ENCODE data around the gene NAA20. TPM values are rescaled to one million over a fixed set of nuclear protein-coding genes. Genes with fewer than 3 reads are reported as not detected.

Gene NAA20
- total and polyA plus RNA-seq, 4 donors = 33.6 to 143 (median 59.9) TPM

- 73 to 85% methylated on average over 2 of the region's 2 CpGs for WGBS, 2 donors
Observed at GRCh38 chr20:20019123-20019522, 2.0 kb downstream of the NAA20 start.

GRCh38 chr20:20020908-20021307 is 3.7 kb downstream of the NAA20 start:
- peaks cover 10 to 25% (median 12%) of the 10 kb centered on the region in 5 donors for H3K4me1 ChIP-seq (ENCODE audit: control insufficient read depth in 5 of 5, insufficient read depth in 5 of 5, low read length in 5 of 5)
- H3K9me3 ChIP-seq (ENCODE audit: control insufficient read depth in 4 of 4, insufficient read depth in 3 of 4, low read length in 3 of 4) = no peaks in the 10 kb centered on the region
- TF ChIP-seq CTCF (IDR thresholded peaks at IDR 0.05; ENCODE audit: control extremely low read depth, extremely low read depth) = no peak
- 46 to 73% methylated on average over 11 of the region's 11 CpGs for WGBS, 2 donors
- ATAC-seq (ENCODE audit: insufficient read depth, low FRiP score) = no peak
- no peak overlapping the region for H3K27ac ChIP-seq (ENCODE audit: low read depth in 1 of 2, low read length in 1 of 2)
- H3K4me3 ChIP-seq = no peak overlapping the region
- no peak overlapping the region for H3K9ac ChIP-seq (ENCODE audit: insufficient read depth in 1 of 2, low read length in 2 of 2)
- no peak for DNase-seq
- H3K36me3 ChIP-seq (ENCODE audit: control insufficient read depth in 4 of 4, insufficient read depth in 4 of 4, low read length in 4 of 4) = peaks cover 4 to 13% (median 10%) of the 10 kb centered on the region in 4 donors
- H3K27me3 ChIP-seq (ENCODE audit: control insufficient read depth in 3 of 3, insufficient read depth in 3 of 3, low read length in 2 of 3) = no peaks in the 10 kb centered on the region

More at GRCh38 chr20:20019123-20019522, 2.0 kb downstream of the NAA20 start:
- DNase-seq = no peak
- no peak for ATAC-seq (ENCODE audit: insufficient read depth, low FRiP score)
- Histone ChIP-seq H3K27me3 (ENCODE audit: control insufficient read depth in 3 of 3, insufficient read depth in 3 of 3, low read length in 2 of 3) (no peaks in the 10 kb centered on the region), H3K4me1 (ENCODE audit: control insufficient read depth in 5 of 5, insufficient read depth in 5 of 5, low read length in 5 of 5) (peaks cover 10 to 26% (median 12%) of the 10 kb centered on the region in 5 donors), H3K9ac (ENCODE audit: insufficient read depth in 1 of 2, low read length in 2 of 2) (no peak overlapping the region), H3K4me3 (no peak overlapping the region), H3K9me3 (ENCODE audit: control insufficient read depth in 4 of 4, insufficient read depth in 3 of 4, low read length in 3 of 4) (no peaks in the 10 kb centered on the region), H3K27ac (ENCODE audit: low read depth in 1 of 2, low read length in 1 of 2) (no peak overlapping the region), H3K36me3 (ENCODE audit: control insufficient read depth in 4 of 4, insufficient read depth in 4 of 4, low read length in 4 of 4) (peaks cover 4 to 13% (median 7%) of the 10 kb centered on the region in 4 donors)
- TF ChIP-seq CTCF (IDR thresholded peaks at IDR 0.05; ENCODE audit: control extremely low read depth, extremely low read depth) = no peak

GRCh38 chr20:20021835-20022234 is 4.7 kb downstream of the NAA20 start:
- WGBS, 2 donors = 88 to 91% methylated on average over 7 of the region's 7 CpGs
- peaks cover 10 to 25% (median 12%) of the 10 kb centered on the region in 5 donors for H3K4me1 ChIP-seq (ENCODE audit: control insufficient read depth in 5 of 5, insufficient read depth in 5 of 5, low read length in 5 of 5)
- H3K9ac ChIP-seq (ENCODE audit: insufficient read depth in 1 of 2, low read length in 2 of 2) = no peak overlapping the region
- no peak for TF ChIP-seq CTCF (IDR thresholded peaks at IDR 0.05; ENCODE audit: control extremely low read depth, extremely low read depth)
- no peak overlapping the region for H3K4me3 ChIP-seq
- H3K27ac ChIP-seq (ENCODE audit: low read depth in 1 of 2, low read length in 1 of 2) = no peak overlapping the region
- no peaks in the 10 kb centered on the region for H3K9me3 ChIP-seq (ENCODE audit: control insufficient read depth in 4 of 4, insufficient read depth in 3 of 4, low read length in 3 of 4)
- no peaks in the 10 kb centered on the region for H3K27me3 ChIP-seq (ENCODE audit: control insufficient read depth in 3 of 3, insufficient read depth in 3 of 3, low read length in 2 of 3)
- ATAC-seq (ENCODE audit: insufficient read depth, low FRiP score) (no peak), DNase-seq (no peak)
- peaks cover 6 to 19% (median 13%) of the 10 kb centered on the region in 4 donors for H3K36me3 ChIP-seq (ENCODE audit: control insufficient read depth in 4 of 4, insufficient read depth in 4 of 4, low read length in 4 of 4)

GRCh38 chr20:20022498-20022897 is 5.3 kb downstream of the NAA20 start:
- no peak overlapping the region for H3K9ac ChIP-seq (ENCODE audit: insufficient read depth in 1 of 2, low read length in 2 of 2)
- no peak overlapping the region for H3K27ac ChIP-seq (ENCODE audit: low read depth in 1 of 2, low read length in 1 of 2)
- no peaks in the 10 kb centered on the region for H3K9me3 ChIP-seq (ENCODE audit: control insufficient read depth in 4 of 4, insufficient read depth in 3 of 4, low read length in 3 of 4)
- no peak overlapping the region for H3K4me3 ChIP-seq
- TF ChIP-seq CTCF (IDR thresholded peaks at IDR 0.05; ENCODE audit: control extremely low read depth, extremely low read depth) = no peak
- H3K4me1 ChIP-seq (ENCODE audit: control insufficient read depth in 5 of 5, insufficient read depth in 5 of 5, low read length in 5 of 5) = peaks cover 10 to 25% (median 12%) of the 10 kb centered on the region in 5 donors
- H3K27me3 ChIP-seq (ENCODE audit: control insufficient read depth in 3 of 3, insufficient read depth in 3 of 3, low read length in 2 of 3) = no peaks in the 10 kb centered on the region
- no peak for ATAC-seq (ENCODE audit: insufficient read depth, low FRiP score)
- peaks cover 9 to 19% (median 15%) of the 10 kb centered on the region in 4 donors for H3K36me3 ChIP-seq (ENCODE audit: control insufficient read depth in 4 of 4, insufficient read depth in 4 of 4, low read length in 4 of 4)
- DNase-seq = no peak
